Measurements from ENCODE around the gene IL17RA. TPM values are rescaled to one million over a fixed set of nuclear protein-coding genes. Genes with fewer than 3 reads are reported as not detected.
"Not testable (repeated sequence)": the region's sequence is repeated elsewhere in the genome, so short reads cannot be mapped to it uniquely, and the experiment has no call there.

The IL17RA gene, protein sequence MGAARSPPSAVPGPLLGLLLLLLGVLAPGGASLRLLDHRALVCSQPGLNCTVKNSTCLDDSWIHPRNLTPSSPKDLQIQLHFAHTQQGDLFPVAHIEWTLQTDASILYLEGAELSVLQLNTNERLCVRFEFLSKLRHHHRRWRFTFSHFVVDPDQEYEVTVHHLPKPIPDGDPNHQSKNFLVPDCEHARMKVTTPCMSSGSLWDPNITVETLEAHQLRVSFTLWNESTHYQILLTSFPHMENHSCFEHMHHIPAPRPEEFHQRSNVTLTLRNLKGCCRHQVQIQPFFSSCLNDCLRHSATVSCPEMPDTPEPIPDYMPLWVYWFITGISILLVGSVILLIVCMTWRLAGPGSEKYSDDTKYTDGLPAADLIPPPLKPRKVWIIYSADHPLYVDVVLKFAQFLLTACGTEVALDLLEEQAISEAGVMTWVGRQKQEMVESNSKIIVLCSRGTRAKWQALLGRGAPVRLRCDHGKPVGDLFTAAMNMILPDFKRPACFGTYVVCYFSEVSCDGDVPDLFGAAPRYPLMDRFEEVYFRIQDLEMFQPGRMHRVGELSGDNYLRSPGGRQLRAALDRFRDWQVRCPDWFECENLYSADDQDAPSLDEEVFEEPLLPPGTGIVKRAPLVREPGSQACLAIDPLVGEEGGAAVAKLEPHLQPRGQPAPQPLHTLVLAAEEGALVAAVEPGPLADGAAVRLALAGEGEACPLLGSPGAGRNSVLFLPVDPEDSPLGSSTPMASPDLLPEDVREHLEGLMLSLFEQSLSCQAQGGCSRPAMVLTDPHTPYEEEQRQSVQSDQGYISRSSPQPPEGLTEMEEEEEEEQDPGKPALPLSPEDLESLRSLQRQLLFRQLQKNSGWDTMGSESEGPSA
- 10 to 100 TPM; 11.5 to 45.1 TPM for total RNA-seq
- 10 to 100 TPM in 1 of 2 donors, 1 to 10 TPM in 1; 9.0 to 33.7 TPM for polyA plus RNA-seq
- long read RNA-seq, donor 1: 0 reads
- long read RNA-seq, donor 2: 0 reads
- long read RNA-seq, donor 3: 0 reads
- long read RNA-seq, donor 4, partial matches to known transcripts: 5 of 5 reads
- long read RNA-seq, donor 4, other reads (novel, unspliced or antisense): 0 of 5 reads
- long read RNA-seq, donor 5, full-length matches to known transcripts: 1 of 1 reads
- long read RNA-seq, donor 5, partial matches to known transcripts: 0 of 1 reads
- long read RNA-seq, donor 5, other reads (novel, unspliced or antisense): 0 of 1 reads

DNA sequence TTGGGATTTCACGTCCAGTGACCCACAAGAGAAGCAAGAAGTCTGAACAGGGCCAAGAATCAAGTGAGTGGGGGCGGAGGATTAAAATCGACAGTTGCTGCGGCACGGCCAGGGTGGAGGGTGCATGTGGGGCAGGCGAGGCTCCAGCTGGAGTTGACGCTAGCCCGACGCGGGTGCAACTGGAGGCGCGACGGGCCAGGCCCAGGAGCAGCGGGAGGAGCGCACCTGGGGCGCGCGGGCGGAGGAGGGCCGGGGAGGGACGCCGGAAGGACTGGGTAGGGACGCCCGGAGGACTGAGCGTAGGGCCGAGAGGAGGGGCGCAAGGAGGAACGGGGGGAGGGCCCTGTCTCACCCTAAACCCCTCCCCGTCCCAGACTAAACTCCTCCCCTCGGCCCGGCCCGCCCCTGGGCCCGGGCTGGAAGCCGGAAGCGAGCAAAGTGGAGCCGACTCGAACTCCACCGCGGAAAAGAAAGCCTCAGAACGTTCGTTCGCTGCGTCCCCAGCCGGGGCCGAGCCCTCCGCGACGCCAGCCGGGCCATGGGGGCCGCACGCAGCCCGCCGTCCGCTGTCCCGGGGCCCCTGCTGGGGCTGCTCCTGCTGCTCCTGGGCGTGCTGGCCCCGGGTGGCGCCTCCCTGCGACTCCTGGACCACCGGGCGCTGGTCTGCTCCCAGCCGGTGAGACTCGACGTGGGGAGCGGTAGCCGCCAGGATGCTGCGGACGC lies at the start of gene IL17RA:
TSS of gene IL17RA (plus strand) at position 447 of the 723 bp plus-strand sequence. CDS start at position 539, 92 bp downstream.
- H3K27me3 ChIP-seq (ENCODE audit: control insufficient read depth in 3 of 3, insufficient read depth in 3 of 3, low read length in 2 of 3): peaks cover 0 to 9% (median 0%) of the 10 kb centered on the region in 3 donors
- H3K27ac ChIP-seq (ENCODE audit: low read depth in 1 of 2, low read length in 1 of 2): peak within 1 kb of the TSS; percentile 81 to 99
- no peaks in the 10 kb centered on the region for H3K9me3 ChIP-seq (ENCODE audit: control insufficient read depth in 4 of 4, insufficient read depth in 3 of 4, low read length in 3 of 4)
- peak; percentile 90 to 94 (median 90) for DNase-seq
- 0 to 1% methylated on average over 63 to 67 of the region's 68 CpGs for WGBS, 2 donors
- TF ChIP-seq, protein P1, sequence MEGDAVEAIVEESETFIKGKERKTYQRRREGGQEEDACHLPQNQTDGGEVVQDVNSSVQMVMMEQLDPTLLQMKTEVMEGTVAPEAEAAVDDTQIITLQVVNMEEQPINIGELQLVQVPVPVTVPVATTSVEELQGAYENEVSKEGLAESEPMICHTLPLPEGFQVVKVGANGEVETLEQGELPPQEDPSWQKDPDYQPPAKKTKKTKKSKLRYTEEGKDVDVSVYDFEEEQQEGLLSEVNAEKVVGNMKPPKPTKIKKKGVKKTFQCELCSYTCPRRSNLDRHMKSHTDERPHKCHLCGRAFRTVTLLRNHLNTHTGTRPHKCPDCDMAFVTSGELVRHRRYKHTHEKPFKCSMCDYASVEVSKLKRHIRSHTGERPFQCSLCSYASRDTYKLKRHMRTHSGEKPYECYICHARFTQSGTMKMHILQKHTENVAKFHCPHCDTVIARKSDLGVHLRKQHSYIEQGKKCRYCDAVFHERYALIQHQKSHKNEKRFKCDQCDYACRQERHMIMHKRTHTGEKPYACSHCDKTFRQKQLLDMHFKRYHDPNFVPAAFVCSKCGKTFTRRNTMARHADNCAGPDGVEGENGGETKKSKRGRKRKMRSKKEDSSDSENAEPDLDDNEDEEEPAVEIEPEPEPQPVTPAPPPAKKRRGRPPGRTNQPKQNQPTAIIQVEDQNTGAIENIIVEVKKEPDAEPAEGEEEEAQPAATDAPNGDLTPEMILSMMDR (IDR thresholded peaks at IDR 0.05; ENCODE audit: control extremely low read depth, extremely low read depth): no peak
- H3K36me3 ChIP-seq (ENCODE audit: control insufficient read depth in 4 of 4, insufficient read depth in 4 of 4, low read length in 4 of 4): no peaks in the 10 kb centered on the region
- peaks cover 0 to 12% (median 0%) of the 10 kb centered on the region in 5 donors for H3K4me1 ChIP-seq (ENCODE audit: control insufficient read depth in 5 of 5, insufficient read depth in 5 of 5, low read length in 5 of 5)
- ATAC-seq (ENCODE audit: insufficient read depth, low FRiP score): peak; percentile 99
- H3K9ac ChIP-seq (ENCODE audit: insufficient read depth in 1 of 2, low read length in 2 of 2): no peak within 1 kb of the TSS
- H3K4me3 ChIP-seq: peak within 1 kb of the TSS; percentile 91

- H3K4me1 ChIP-seq (ENCODE audit: control insufficient read depth in 5 of 5, insufficient read depth in 5 of 5, low read length in 5 of 5): peaks cover 0 to 2% (median 0%) of the 10 kb centered on the region in 5 donors
- H3K9me3 ChIP-seq (ENCODE audit: control insufficient read depth in 4 of 4, insufficient read depth in 3 of 4, low read length in 3 of 4): peaks cover 0 to 2% (median 0%) of the 10 kb centered on the region in 4 donors
- 67 to 82% methylated on average over 4 of the region's 4 CpGs for WGBS, 2 donors
- ATAC-seq (ENCODE audit: insufficient read depth, low FRiP score) (no peak), DNase-seq (no peak)
- H3K27me3 ChIP-seq (ENCODE audit: control insufficient read depth in 3 of 3, insufficient read depth in 3 of 3, low read length in 2 of 3): peaks cover 0 to 21% (median 4%) of the 10 kb centered on the region in 3 donors
- H3K4me3 ChIP-seq: no peak overlapping the region
- H3K36me3 ChIP-seq (ENCODE audit: control insufficient read depth in 4 of 4, insufficient read depth in 4 of 4, low read length in 4 of 4): no peaks in the 10 kb centered on the region
- no peak overlapping the region for H3K9ac ChIP-seq (ENCODE audit: insufficient read depth in 1 of 2, low read length in 2 of 2)
- TF ChIP-seq, protein P1 (IDR thresholded peaks at IDR 0.05; ENCODE audit: control extremely low read depth, extremely low read depth): no peak
- no peak overlapping the region for H3K27ac ChIP-seq (ENCODE audit: low read depth in 1 of 2, low read length in 1 of 2)
Observed at GRCh38 chr22:17035246-17035645, 49.6 kb upstream of the IL17RA start.

DNA sequence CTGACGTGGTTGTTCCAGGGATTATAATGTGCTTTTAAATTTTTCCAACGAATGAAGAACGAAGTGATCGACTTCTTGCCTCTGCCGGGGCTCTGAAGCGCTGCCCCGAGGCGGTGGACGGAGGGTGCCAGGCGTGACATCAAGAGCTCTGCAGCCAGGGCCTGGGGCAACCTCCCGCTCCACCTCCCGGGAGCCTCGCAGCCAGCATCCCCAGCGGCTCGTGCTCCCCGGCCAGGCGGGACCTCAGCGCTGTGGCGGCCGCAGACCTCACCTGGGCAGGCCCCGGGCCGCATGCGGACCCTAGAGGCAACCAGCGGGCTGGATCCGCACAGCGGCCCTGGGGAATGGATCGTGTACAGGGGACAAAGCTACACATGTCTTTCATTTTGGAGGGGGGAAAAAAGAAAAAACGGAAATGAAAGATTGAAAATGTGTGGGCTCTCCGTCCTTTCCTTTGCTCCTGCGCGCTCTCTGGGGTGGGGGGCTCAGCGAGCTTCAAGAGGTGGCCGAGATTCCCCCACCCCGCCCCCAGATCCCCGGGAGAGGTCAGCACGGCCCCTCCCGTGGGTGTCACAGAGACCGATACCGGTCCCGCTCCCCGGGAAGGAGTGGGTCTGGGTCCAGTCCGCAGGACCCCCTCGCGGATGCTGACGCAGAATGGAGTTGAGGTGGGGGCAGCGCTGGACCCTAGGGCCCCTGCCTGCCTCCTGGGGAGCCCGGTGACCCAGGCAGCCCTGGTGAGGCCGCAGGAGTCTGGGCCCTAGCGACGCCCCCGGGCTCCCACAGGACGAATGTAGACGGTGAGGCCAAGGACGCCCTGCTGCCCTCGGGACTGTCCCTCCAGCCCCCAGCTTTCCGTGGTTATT lies 48.6 kb upstream of the IL17RA start:
- not testable (repeated sequence) for DNase-seq

GRCh38 chr22:17036842-17037711 lies 47.7 kb upstream of the IL17RA start:
- not testable (repeated sequence) for H3K9me3 ChIP-seq (ENCODE audit: control insufficient read depth in 4 of 4, insufficient read depth in 3 of 4, low read length in 3 of 4); H3K36me3 ChIP-seq (ENCODE audit: control insufficient read depth in 4 of 4, insufficient read depth in 4 of 4, low read length in 4 of 4); DNase-seq; H3K9ac ChIP-seq (ENCODE audit: insufficient read depth in 1 of 2, low read length in 2 of 2); H3K4me1 ChIP-seq (ENCODE audit: control insufficient read depth in 5 of 5, insufficient read depth in 5 of 5, low read length in 5 of 5); H3K4me3 ChIP-seq; H3K27ac ChIP-seq (ENCODE audit: low read depth in 1 of 2, low read length in 1 of 2)
- H3K27me3 ChIP-seq (ENCODE audit: control insufficient read depth in 3 of 3, insufficient read depth in 3 of 3, low read length in 2 of 3): peaks cover 0 to 21% (median 4%) of the 10 kb centered on the region in 3 donors
- peak; percentile 20 for ATAC-seq (ENCODE audit: insufficient read depth, low FRiP score)
- 32 to 34% methylated on average over 34 to 38 of the region's 56 CpGs for WGBS, 2 donors

More for the DNA sequence above, 48.6 kb upstream of the IL17RA start:
- 22 to 26% methylated on average over 43 to 55 of the region's 56 CpGs for WGBS, 2 donors
- H3K27me3 ChIP-seq (ENCODE audit: control insufficient read depth in 3 of 3, insufficient read depth in 3 of 3, low read length in 2 of 3): peaks cover 0 to 21% (median 4%) of the 10 kb centered on the region in 3 donors
- H3K9ac ChIP-seq (ENCODE audit: insufficient read depth in 1 of 2, low read length in 2 of 2); H3K36me3 ChIP-seq (ENCODE audit: control insufficient read depth in 4 of 4, insufficient read depth in 4 of 4, low read length in 4 of 4); H3K27ac ChIP-seq (ENCODE audit: low read depth in 1 of 2, low read length in 1 of 2); H3K9me3 ChIP-seq (ENCODE audit: control insufficient read depth in 4 of 4, insufficient read depth in 3 of 4, low read length in 3 of 4); H3K4me1 ChIP-seq (ENCODE audit: control insufficient read depth in 5 of 5, insufficient read depth in 5 of 5, low read length in 5 of 5); ATAC-seq (ENCODE audit: insufficient read depth, low FRiP score): not testable (repeated sequence)
- H3K4me3 ChIP-seq: peak overlapping the region; percentile 1

All from lung (tissue), 16 donors.